Epithelial cell of prostate (primary cell): ENCODE data around the gene MALL.
"Not testable (repeated sequence)": the region's sequence is repeated elsewhere in the genome, so short reads cannot be mapped to it uniquely, and the experiment has no call there.

Experiments used
- DNase-seq: peaks from one replicate; pipeline ENCODE4 v3.0.0-alpha.2; 2011; ENCODE audit warnings: low read depth, low spot score
- H3K27ac ChIP-seq: fragments of 450-650 bp; 2 replicates; pipeline ENCODE4 v1.5.1; 2017; ENCODE audit warnings: mild to moderate bottlenecking

The MALL gene

DNA sequence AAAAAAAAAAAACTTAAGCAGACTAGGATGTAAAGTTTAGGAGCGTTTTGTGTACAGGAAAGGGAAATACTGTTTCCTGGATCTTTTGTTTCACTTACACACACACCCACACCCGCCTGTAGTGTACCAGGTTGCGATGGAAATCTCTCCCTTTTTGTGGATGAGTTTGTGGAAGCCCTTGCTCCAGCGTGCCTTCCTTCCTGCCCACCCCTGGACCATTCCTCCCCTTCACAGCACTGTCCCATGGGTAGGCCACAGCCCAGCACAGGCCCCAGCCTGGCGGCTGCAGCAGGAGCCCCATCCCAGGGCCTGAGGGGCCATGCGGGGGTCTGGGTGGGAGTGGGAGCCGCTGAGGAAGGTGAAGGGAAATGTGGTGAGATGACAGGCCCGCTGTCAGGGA lies 15.1 kb downstream of the MALL start:
- no peak for DNase-seq
- H3K27ac ChIP-seq: peak overlapping the region; percentile 100

- no peak for DNase-seq
- H3K27ac ChIP-seq: peak overlapping the region; percentile 100
These were observed 16.0 kb downstream of the MALL start for GRCh38 chr2:110099471-110100225.

- peak overlapping the region; percentile 100 for H3K27ac ChIP-seq
- no peak for DNase-seq
These were observed 16.6 kb downstream of the MALL start for GRCh38 chr2:110099038-110099425.

- peak overlapping the region; percentile 100 for H3K27ac ChIP-seq
- peak; percentile 63 for DNase-seq
These were observed 18.0 kb downstream of the MALL start for GRCh38 chr2:110097506-110098220.

- H3K27ac ChIP-seq: peak overlapping the region; percentile 100
- no peak for DNase-seq
These were observed 19.5 kb downstream of the MALL start for GRCh38 chr2:110095994-110096633.

GRCh38 chr2:110094884-110095534 lies 20.6 kb downstream of the MALL start:
- DNase-seq: not testable (repeated sequence)
- H3K27ac ChIP-seq: peak overlapping the region; percentile 100

DNA sequence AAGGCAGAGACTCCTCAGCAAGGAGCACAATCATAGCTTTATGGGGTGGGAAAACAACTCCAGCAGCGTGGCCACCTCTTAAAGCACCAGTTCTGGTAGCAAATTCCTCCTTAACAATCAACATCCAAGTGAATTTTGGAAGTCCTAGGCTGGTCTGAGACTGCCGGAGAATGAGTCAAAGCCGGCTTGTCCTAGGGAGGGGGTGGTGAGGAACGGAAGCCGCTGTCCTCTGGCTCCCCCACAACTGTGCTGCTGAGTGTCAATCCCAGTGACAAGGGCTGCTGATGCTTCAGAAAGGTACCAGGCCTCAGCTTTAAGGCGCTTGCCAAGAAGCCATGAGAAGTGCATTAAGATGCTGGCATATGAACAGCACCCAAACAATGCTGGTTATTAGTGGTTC lies 21.7 kb downstream of the MALL start:
- not testable (repeated sequence) for H3K27ac ChIP-seq, DNase-seq

DNA sequence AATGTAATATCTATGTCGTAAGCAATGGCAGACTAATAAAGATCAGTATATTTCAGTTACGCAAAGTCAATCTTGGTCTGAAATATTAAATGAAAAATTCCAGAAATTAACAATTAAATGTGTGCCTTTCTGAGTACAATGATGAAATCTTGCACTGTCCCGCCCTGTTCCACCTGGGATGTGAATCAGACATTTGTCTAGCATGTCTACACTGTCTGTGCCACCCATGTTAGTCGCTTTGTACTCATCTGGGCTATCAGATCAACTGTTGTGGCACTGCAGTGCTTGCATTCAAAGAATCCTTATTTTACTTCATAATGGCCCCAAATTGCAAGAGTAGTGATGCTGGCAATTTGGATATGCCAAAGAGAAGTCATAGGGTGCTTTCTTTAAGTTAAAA lies 25.5 kb downstream of the MALL start:
- H3K27ac ChIP-seq, DNase-seq: not testable (repeated sequence)

DNA sequence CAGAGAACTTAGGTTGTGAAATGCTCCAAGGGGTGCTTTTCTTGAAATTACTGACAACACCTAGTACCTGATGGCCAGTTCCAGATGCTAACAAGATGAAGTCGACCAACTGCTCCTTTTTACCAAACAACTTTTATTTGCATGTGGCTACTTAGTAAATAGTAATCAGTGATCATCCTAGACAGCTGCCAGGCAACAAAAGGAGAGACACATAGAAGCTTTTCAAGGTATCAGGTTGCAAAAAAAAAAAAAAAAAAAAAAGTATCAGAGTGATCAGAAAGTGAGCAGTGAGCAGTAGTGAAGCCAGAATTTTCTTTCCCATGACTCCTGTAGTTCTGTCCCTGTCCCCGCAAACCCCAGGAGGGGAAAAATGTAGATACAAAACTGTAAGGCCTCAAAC lies 31.9 kb downstream of the MALL start:
- not testable (repeated sequence) for DNase-seq, H3K27ac ChIP-seq

DNA sequence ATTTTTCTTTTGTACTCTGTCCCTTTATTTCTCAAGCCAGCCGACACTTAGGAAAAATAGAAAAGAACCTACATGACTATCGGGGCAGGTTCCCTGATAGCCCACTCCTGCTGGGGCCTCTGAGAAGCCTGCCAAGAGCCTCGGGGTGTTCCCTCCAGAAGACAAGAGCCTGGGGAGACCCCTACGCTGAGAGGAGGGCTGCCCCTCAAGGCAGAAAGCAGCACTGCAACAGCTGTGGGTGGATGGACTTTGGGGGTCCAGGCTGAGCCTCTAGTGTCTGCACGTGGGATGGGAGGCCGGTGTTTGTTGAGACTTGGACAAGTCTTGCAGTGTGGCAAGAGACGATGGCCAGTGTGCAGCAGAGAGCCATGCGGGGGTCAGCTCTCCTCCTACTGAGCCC lies 32.5 kb downstream of the MALL start:
- H3K27ac ChIP-seq, DNase-seq: not testable (repeated sequence)

DNA sequence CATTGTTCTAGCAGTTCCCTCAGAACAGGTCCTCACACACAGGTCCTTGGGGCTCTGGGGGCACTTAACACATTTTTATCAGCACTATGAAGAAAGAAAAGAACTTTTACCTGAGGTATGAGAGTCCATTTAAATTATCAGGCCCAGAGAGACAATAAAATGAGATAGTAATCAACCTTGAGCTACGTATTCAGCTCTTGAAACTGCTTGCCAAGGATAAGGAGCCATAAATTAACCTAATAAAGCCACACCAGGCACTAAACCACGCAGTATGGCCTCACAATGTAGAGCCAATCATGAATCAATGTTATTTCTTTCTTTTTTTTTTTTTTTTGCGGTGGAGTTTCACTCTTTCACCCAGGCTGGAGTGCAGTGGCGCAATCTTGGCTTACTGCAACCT lies 37.5 kb downstream of the MALL start:
- not testable (repeated sequence) for DNase-seq, H3K27ac ChIP-seq

GRCh38 chr2:110075896-110076295 lies 39.7 kb downstream of the MALL start:
- not testable (repeated sequence) for DNase-seq, H3K27ac ChIP-seq

DNA sequence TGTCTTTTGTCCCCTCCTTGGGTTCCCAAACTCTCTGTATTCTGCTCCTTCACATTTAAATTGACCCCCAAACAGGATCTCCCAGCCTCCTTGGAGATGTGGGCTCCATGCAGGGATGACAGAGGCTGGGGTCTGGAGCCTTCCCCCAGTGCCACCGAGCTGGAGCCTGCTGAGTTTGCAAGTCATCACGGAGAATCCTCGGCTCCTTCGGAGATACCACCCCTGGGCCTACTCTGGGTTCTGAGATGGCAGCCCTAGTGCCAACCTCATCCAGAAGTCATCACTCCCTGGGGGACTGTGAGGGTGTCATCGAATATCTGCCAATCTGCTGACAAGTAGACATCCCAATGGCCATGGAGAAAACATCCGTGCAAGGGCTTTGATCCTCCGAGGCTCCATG lies 45.8 kb downstream of the MALL start:
- DNase-seq, H3K27ac ChIP-seq: not testable (repeated sequence)

- H3K27ac ChIP-seq, DNase-seq: not testable (repeated sequence)
These were observed 47.5 kb downstream of the MALL start for GRCh38 chr2:110068153-110068552.

- H3K27ac ChIP-seq, DNase-seq: not testable (repeated sequence)
These were observed 53.3 kb downstream of the MALL start for GRCh38 chr2:110062332-110062731.

- DNase-seq, H3K27ac ChIP-seq: not testable (repeated sequence)
These were observed 55.1 kb downstream of the MALL start for GRCh38 chr2:110060550-110060949.

GRCh38 chr2:110059694-110060358 lies 55.8 kb downstream of the MALL start:
- DNase-seq, H3K27ac ChIP-seq: not testable (repeated sequence)

DNA sequence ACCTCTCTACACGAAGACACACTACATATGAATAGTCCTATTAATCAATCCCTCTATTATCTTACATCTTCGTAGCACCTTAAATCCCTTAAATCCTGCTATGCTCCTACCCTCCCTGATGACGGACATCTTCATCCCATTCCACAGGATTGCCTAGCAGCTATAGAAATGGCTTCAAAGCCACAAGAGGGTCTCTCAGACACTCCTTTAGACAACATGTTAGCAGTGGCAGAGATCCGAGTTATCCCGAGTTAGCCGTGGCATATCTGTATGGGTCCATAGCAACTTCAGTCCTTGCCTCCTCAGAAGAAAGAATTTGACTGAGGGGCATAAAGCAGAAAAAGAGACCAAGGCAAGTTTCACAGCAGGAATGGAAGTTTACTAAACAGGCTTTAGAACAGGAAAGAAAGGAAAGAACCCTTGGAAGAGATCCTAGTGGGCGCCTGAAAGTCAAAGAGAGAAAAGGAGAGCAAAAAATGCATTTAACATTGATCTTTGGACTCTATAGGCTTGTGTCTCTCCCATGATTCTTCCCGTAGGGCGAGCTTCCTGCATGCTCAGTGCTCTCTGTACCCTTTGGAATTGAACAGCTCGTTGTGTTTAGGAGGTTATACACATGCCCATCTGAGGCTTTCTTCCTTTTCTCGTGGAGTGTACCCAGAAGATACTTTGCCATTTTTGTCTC lies 56.5 kb downstream of the MALL start:
- not testable (repeated sequence) for H3K27ac ChIP-seq

DNA sequence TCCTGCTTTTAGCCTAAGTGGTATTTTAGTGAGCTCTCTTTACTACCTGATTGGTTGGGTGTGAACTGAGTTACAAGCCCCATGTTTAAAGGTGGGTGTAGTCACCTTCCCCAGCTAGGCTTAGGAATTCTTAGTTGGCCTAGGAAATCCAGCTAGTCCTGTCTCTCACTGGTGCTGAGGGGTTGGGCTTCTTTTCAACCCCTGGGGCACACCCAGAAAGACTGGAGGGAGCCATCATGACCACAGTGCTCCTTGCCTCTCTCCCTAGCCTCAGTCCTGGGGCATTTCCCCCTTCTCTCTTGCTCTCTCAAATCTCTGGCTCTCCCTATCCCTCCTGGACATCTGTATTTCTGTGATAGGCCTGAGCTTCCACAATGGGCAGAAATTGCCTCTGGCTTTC lies 57.6 kb downstream of the MALL start:
- not testable (repeated sequence) for H3K27ac ChIP-seq, DNase-seq

More for the DNA sequence above, 56.5 kb downstream of the MALL start:
- not testable (repeated sequence) for DNase-seq
